Activated CD4-positive, alpha-beta T cell treated with anti-CD3 and anti-CD28 coated beads, Interleukin-2, amount 50 U/mL, for 48 hours (primary cell): Measurements from ENCODE around the gene NUP133.
"Not testable (repeated sequence)": the region's sequence is repeated elsewhere in the genome, so short reads cannot be mapped to it uniquely, and the experiment has no call there.

Experiments used
- DNase-seq, 2 experiments: peaks; one replicate each; pipeline ENCODE4 v3.0.0-alpha.2; 2020

NUP133 gene

GRCh38 chr1:229448354-229448753, 59.8 kb downstream of the NUP133 start:
- no peak for DNase-seq

DNA sequence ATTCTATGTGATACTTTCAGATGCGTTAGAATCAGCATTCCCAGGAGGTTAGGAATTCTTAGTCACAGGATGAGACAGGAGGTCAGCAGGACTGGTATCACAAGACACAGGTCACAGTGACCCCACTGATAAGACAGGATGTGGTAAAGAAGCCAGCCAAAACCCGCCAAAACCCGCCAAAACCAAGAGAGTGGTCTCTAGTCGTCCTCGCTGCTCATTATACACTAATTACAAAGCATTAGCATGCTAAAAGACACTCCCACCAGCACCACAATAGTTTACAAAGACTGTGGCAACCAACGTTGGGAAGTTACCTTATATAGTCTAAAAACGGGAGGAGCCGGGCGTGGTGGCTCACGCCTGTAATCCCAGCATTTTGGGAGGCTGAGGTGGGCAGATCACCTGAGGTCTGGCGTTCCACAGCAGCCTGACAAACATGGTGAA, 60.3 kb downstream of the NUP133 start:
- DNase-seq, result no peak

DNA sequence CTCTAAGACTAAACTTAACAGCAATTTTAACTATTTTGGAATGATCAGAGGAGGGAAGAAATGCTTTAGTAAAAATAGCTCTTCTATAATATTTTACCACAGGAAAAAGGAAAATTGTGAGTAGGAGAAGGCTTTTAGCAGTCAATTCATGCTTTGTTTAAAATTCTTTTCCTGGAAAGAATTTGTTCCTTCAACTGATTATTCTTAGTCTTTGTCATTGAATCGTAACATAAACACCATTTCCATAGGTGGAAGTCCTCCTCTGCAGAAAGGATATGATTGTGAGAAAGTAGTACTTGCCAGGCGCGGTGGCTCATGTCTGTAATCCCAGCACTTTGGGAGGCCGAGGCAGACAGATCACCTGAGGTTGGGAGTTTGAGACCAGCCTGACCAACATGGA, 62.3 kb downstream of the NUP133 start:
- no peak for DNase-seq

DNA sequence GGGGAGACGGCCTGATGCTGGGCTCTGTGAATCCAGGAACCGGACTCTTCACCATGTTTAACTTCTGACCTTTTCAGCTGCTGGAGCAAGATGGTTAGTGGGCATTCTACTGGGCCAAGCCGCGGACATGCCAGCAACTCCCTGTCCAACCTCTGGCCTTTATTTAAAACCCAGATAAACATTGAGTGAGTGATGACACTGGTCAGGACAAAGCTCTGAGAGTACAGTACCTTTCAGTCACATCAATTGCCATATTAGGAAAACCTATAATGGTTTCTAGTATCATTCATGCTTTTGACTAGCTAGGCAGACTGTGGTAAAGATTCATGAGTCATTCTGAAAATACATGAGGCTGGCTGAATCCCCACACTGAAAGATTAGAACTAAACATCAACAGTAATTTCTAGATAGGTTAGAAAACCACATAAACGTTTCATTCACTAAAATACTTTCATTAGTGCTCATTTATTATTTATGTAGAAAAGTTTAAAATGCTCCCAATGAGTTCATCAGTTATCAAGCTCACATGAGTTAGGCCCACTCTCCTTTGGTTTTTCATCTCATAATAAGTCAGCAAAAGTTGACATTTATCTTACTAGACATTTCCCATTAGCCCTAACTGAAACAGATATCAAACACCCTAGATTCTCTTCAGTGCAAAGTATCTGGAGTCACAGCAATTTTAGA, 67.1 kb downstream of the NUP133 start:
- no peak for DNase-seq

DNA sequence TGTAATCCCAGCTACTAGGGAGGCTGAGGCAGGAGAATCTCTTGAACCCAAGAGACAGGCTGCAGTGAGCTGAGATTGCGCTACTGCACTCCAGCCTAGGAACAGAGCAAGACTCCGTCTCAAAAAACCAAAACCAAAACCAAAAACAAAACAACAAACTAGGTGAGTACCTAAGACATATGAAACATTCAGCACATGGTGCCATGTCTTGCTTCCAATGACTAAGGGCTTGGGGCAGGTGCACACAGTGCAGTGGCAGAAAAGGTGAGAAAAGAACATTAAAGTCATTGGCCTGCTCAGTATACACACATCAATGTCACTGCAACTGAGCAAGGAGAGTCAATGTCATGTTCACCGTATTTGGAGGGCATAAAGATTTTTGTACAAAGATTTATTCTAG, 70.1 kb downstream of the NUP133 start:
- DNase-seq, result no peak

DNA sequence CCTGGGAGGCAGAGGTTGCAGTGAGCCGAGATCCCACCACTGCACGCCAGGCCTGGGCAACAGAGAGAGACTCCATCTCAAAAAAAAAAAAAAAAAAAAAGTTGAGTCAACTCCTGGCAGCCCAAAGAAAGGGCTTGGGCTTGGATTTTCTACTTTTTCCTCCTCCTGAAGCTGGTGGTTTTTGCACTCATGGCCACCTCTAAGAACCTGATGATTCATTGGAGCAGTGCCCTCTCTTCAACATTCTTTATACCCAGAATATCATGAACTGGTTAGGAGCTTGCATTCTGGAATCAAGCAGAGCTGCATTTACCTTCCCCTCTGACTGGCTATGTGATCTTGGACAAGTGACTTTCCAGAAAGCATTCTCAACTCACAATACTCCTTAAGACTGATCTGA, 70.7 kb downstream of the NUP133 start:
- DNase-seq, result no peak

DNA sequence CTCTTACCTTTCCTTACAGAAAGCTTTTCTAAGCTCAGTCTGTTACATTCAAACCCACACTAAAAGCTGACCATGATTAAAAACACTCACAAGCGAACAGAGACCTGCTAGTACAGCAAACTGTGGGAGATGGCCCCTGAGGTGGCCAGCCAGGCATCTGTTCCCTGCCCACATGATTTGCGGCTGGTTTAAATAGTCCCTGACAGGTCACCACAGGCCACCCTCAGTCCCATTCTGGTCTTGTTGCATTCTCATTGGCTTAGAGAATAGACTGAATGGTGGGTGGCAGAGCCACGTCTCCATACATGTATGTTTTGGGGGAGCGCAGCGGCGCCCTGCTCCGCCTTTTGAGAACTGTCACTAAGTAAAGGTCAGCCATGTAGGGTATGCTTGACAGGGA, 71.9 kb downstream of the NUP133 start:
- no peak for DNase-seq

DNA sequence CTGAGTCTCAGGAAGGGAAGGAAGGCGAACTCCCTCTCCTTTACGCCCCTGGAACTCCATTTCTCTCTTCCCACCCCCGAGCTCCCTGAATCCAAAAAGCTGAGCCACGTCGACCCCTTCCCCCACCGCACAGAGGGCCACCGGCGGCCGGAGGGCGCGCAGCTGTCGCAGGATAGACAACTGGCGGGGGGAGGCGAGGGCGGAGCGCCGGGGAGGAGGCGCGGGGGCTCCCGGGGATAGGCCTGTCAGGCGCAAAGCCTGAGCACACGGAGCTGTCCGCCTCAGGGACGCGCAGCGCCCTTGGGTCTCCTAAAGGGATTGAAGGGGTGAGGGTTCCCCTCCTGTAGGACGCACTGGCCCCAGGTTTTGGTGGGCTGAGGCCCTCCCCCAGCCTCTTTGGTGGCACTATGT, 73.5 kb downstream of the NUP133 start:
- DNase-seq, result no peak

DNA sequence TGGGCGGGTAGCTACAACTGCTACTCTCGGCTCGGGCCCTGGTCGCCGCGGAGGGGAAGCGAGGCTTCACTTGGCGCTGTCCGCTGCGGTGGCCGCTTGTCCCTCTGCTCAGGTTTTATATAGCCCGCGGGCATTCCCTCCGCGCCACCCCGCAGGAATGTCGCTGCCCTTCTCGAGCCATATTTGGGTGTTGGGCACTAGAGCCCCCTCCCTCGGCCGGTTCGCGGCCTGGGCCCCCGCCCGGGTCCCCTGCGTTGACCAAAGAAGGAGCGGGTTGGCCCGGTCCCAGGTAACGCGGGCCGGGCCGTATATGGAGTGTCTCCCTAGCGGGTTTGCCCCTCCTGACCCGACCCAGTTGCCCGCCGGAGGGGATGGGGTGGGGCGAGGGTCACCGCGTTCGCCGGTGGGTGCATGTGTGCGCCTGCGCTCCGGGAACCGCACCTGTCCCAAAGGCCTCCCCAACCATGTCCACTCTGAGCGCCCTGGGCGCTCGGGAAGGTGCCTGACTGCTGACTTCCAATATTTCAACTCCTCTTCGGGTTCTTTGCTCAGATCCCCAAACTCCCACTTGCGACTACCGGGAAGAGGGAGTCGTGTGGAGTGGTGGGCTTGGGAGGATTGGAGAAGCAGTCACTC, 74.0 kb downstream of the NUP133 start, which contains the start of gene ACTA1:
Gene ACTA1 (minus strand): TSS at position 90 of the 636 bp plus-strand sequence. CDS start 979 bp downstream, outside the sequence.
- no peak for DNase-seq

- DNase-seq, result no peak
These were observed 74.7 kb downstream of the NUP133 start for GRCh38 chr1:229433364-229434004.

GRCh38 chr1:229432905-229433304, 75.2 kb downstream of the NUP133 start:
- no peak for DNase-seq

GRCh38 chr1:229432116-229432461, 76.1 kb downstream of the NUP133 start:
- DNase-seq, result no peak

GRCh38 chr1:229431284-229432115, 76.6 kb downstream of the NUP133 start:
- DNase-seq, result no peak

DNA sequence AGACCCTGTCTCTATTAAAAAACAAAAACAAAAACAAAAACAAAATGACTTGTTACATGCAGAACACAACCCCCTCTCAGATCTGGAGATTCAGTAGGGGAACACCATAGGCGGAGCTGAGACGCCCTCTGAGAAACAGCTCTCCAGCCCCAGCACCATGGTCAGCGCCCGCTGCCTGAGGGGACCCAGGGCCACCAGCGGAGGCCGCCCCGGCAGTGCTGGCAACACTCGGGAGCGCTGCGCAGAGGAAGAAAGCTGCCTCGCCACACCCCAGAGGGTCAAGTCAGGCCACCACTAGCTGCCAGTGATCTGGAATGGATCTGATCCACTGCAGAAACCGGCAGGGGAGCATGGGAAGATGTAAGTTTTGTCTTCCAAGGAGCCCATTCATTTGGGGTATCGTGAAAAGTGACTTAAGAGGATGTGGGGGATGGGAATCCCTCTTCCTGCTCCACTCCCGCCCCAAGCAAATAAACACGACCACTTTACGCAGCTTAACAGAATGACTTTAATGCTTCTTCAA, 77.3 kb downstream of the NUP133 start:
- peak; percentile 53 to 62 for DNase-seq

DNA sequence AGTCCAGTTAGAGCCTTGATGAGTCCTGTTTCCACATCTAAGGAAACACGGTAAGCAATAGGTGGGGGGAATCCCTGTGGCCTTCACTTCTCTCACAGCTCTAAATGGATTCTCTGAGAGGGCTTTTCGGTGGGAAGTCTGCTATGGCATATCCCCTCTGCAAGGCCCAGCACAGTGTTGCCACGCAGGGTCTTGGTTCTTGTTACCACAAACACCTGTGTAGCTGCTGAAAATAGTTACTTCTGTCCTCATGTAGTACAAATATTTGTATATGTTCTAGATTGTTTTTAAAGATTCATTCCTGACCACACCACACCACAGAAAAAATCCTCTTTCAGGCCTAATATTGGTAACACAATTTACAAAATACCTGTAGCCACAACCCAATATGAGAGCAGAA, 79.9 kb downstream of the NUP133 start:
- DNase-seq, result no peak

DNA sequence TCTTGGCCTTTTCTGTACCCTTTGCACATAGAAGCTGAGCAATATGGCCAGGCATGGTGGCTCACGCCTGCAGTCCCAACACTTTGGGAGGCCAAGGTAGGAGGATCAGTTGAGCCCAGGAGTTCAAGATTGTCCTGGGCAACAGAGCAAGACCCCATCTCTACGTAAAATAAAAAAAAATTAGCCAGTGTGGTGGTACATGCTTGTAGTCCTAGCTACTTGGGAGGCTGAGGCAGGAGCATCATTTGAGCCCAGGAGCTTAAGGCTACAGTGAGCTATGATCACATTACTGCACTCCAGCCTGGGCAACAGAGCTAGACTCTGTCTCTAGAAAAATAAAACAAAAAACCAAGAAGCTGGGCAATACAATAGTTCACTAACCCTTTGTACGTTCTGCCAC, 80.6 kb downstream of the NUP133 start:
- DNase-seq, result no peak

- DNase-seq, result no peak
These were observed 82.5 kb downstream of the NUP133 start for GRCh38 chr1:229425564-229426159.

DNA sequence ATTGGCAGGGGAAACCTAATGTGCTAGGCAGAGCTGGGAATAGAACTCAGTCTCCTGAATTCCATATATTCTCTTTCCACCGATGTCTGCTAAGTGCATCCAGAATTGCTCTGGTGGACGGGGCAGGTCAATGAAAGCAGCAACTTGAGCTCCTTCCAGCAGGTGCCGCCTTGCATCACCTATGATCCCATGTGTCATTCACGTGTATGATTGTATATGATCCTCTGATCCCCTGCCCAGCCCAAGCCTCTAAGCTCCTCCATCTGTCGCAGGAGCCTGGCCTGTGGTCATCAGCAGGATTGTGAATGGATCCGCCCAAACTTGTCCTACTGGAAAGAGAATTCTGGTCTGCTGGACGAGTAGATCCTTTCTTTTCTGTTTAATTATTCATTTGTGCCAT, 87.4 kb downstream of the NUP133 start:
- no peak for DNase-seq

GRCh38 chr1:229420224-229420623, 87.9 kb downstream of the NUP133 start:
- no peak for DNase-seq

DNA sequence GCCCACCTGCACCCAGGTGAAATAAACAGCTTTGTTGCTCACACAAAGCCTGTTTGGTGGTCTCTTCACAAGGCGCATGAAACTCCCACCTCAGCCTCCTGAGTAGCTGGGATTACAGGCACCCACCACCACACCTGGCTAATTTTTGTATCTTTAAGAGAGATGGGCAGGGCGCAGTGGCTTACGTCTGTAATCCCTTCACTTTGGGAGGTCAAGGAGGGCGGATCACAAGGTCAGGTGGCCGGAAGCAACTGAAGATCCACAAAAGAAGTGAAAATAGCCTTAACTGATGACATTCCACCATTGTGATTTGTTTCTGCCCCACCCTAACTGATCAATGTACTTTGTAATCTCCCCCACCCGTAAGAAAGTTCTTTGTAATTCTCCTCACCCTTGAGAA, 89.6 kb downstream of the NUP133 start:
- DNase-seq, result not testable (repeated sequence)

DNA sequence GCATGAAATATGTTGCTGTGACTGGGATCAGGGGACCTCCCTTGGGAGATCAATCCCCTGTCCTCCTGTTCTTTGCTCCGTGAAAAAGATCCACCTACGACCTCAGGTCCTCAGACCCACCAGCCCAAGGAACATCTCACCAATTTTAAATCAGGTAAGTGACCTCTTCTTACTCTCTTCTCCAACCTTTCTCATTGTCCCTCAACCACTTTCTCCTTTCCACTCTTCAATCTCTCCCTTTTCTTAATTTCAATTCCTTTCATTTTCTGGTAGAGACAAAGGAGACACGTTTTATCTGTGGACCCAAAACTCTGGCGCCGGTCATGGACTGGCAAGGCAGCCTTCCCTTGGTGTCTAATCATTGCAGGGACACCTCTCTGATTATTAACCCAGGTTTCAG, 95.3 kb downstream of the NUP133 start:
- DNase-seq, result not testable (repeated sequence)

DNA sequence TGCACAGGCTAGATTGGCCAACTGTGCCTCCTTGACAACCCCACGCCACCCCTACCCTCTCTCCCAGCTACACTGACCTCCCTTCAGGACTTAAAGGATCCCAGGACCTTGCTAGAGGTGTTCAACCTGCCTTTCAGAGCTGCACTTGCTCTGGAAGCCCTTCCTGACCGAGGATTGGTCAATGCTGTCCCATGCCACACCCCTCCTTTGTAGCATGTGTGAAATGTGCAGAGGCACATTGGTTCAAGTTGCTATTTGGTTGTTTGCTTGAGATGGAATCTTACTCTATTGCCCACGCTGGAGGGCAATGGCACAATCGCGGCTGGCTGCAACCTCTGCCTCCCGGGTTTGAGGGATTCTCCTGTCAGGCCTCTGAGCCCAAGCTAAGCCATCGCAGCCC, 96.1 kb downstream of the NUP133 start:
- DNase-seq, result no peak
